Gastroesophageal sphincter (tissue), 3 donors: ENCODE measurements around the gene HNRNPDL.
"Not testable (repeated sequence)": the region's sequence is repeated elsewhere in the genome, so short reads cannot be mapped to it uniquely, and the experiment has no call there.

Experiments used
- EP300 ChIP-seq: sonication (generic); formaldehyde crosslinking; IDR thresholded peaks from one replicate; pipeline ENCODE4 v1.6.1; 2017; ENCODE audit warnings: antibody characterized with exemption, mild to moderate bottlenecking
- POLR2A ChIP-seq, 2 donors: fragments of 450-650 bp; IDR thresholded peaks; one replicate each; pipeline ENCODE4 v1.6.1; 2017; ENCODE audit warnings: antibody characterized with exemption in 2 of 2, mild to moderate bottlenecking in 2 of 2, moderate library complexity in 1 of 2
- TF ChIP-seq, protein P1 (sequence below), 4 experiments: fragments of 200-600 bp in 2 of 4; fragments of 450-650 bp in 2 of 4; sonication (generic) in 1 of 4; IDR thresholded peaks; one replicate each; pipeline ENCODE4 v1.5.1; 2017 to 2019; ENCODE audit warnings: antibody characterized with exemption in 4 of 4, mild to moderate bottlenecking in 2 of 4, moderate library complexity in 2 of 4

DNA sequence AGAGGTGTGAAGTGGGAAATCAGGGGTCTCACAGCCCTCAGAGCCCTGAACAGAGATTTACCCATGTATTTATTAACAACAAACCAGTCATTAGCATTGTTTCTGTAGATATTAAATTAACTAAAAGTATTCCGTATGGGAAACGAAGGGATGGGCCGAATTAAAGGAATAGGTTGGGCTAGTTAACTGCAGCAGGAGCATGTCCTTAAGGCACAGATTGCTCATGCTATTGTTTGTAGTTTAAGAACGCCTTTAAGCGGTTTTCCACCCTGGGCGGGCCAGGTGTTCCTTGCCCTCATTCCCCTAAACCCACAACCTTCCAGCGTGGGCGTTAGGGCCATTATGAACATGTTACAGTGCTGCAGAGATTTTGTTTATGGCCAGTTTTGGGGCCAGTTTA, 44.0 kb downstream of the HNRNPDL start:
- TF ChIP-seq POLR2A (IDR thresholded peaks at IDR 0.05); EP300: not testable (repeated sequence)
- TF ChIP-seq, protein P1, sequence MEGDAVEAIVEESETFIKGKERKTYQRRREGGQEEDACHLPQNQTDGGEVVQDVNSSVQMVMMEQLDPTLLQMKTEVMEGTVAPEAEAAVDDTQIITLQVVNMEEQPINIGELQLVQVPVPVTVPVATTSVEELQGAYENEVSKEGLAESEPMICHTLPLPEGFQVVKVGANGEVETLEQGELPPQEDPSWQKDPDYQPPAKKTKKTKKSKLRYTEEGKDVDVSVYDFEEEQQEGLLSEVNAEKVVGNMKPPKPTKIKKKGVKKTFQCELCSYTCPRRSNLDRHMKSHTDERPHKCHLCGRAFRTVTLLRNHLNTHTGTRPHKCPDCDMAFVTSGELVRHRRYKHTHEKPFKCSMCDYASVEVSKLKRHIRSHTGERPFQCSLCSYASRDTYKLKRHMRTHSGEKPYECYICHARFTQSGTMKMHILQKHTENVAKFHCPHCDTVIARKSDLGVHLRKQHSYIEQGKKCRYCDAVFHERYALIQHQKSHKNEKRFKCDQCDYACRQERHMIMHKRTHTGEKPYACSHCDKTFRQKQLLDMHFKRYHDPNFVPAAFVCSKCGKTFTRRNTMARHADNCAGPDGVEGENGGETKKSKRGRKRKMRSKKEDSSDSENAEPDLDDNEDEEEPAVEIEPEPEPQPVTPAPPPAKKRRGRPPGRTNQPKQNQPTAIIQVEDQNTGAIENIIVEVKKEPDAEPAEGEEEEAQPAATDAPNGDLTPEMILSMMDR (IDR thresholded peaks at IDR 0.05), result not testable (repeated sequence)
